K562 (cell line): ENCODE measurements around the gene TBC1D5. TPM values are rescaled to one million over a fixed set of nuclear protein-coding genes. Genes with fewer than 3 reads are reported as not detected.
A peak's percentile ranks its signal among the peaks of the same experiment; 100 is the strongest.

Experiments used
- ESRRB ChIP-seq: fragments of 250-450 bp; sonication (Bioruptor Pico); IDR thresholded peaks from 2 replicates; pipeline ENCODE4 v1.5.0; 2020; ENCODE audit warnings: mild to moderate bottlenecking, moderate library complexity, borderline replicate concordance
- HOXB6 ChIP-seq: fragments of 250-450 bp; sonication (Bioruptor Pico); IDR thresholded peaks from 2 replicates; pipeline ENCODE4 v1.5.1; 2022; ENCODE audit warnings: mild to moderate bottlenecking, borderline replicate concordance
- NFE2 ChIP-seq: IDR thresholded peaks from 2 replicates; pipeline ENCODE4 v1.6.1; 2014; ENCODE audit warnings: antibody characterized with exemption, low read depth
- NKRF ChIP-seq: fragments of 450-650 bp; IDR thresholded peaks from 2 replicates; pipeline ENCODE4 v1.6.1; 2016; ENCODE audit warnings: borderline replicate concordance
- PCBP1 ChIP-seq: fragments of 200-400 bp; formaldehyde crosslinking; IDR thresholded peaks from 2 replicates; pipeline ENCODE4 v1.6.1; 2018; ENCODE audit warnings: mild to moderate bottlenecking, low read depth, low read length; ENCODE audit not compliant: poor library complexity, severe bottlenecking
- SIN3A ChIP-seq, 2 experiments: fragments of 150-350 bp in 1 of 2; IDR thresholded peaks; 2 replicates each; pipeline ENCODE4 v1.6.1; 2011 to 2016; ENCODE audit warnings: borderline replicate concordance in 2 of 2, low read depth in 2 of 2, low read length in 2 of 2, mild to moderate bottlenecking in 2 of 2, moderate library complexity in 2 of 2; ENCODE audit not compliant: control insufficient read depth in 1 of 2
- SOX6 ChIP-seq: fragments of 450-650 bp; IDR thresholded peaks from 2 replicates; pipeline ENCODE4 v1.6.1; 2014; ENCODE audit warnings: mild to moderate bottlenecking
- TRIM28 ChIP-seq: fragments of 450-650 bp; IDR thresholded peaks from 2 replicates; pipeline ENCODE4 v1.6.1; 2017
- USF1 ChIP-seq: sonication (generic); formaldehyde crosslinking; IDR thresholded peaks from 2 replicates; pipeline ENCODE4 v1.9.0; 2022; ENCODE audit warnings: mild to moderate bottlenecking, missing genetic modification reagents
- ZEB2 ChIP-seq: fragments of 450-650 bp; IDR thresholded peaks from 2 replicates; pipeline ENCODE4 v1.6.1; 2016
- ZNF436 ChIP-seq: fragments of 250-450, 450-650 bp; sonication (Bioruptor Pico); formaldehyde crosslinking; IDR thresholded peaks from 2 replicates; pipeline ENCODE4 v1.7.0; 2020; ENCODE audit warnings: mild to moderate bottlenecking
- polyA plus RNA-seq, 8 experiments: library from polyadenylated mRNA; depleted of rRNA in 4 of 8; stranded (reverse) in 5 of 8; unstranded in 3 of 8; fragments of >200 nt; fragmentation: Nextera tagmentation in 2 of 8; fragmentation: Illumina TruSeq in 1 of 8; extraction: Ambion mirVana in 2 of 8; extraction: Trizol in 1 of 8; gene quantifications; 2 replicates each; pipeline versions ENCODE4 v1.2.1 to v1.2.3, GENCODE V29; 2011 to 2014; ENCODE audit warnings: inconsistent platforms in 1 of 8, missing spikeins in 1 of 8
- total RNA-seq, 7 experiments: library from RNA; depleted of rRNA in 6 of 7; stranded (reverse); fragments of >200 nt in 6 of 7; fragmentation: Illumina TruSeq in 2 of 7; extraction: Trizol in 2 of 7; gene quantifications; 2 replicates each; pipeline versions ENCODE4 v1.2.1 to v1.2.3, GENCODE V29; 2011 to 2021; ENCODE audit warnings: low replicate concordance in 1 of 7
- TF ChIP-seq, protein P1 (sequence below): IDR thresholded peaks from 2 replicates; pipeline ENCODE4 v1.6.1; 2012; ENCODE audit warnings: low read depth, low read length, improper control_type of control experiment, borderline replicate concordance

The TBC1D5 gene
- total and polyA plus RNA-seq, 9 of the 15 experiments (the other 6 are each of a cell fraction or from before 2014, with no cell fraction given), result 2.9 to 38.1 (median 25.6) TPM

- TF ChIP-seq, protein P1, sequence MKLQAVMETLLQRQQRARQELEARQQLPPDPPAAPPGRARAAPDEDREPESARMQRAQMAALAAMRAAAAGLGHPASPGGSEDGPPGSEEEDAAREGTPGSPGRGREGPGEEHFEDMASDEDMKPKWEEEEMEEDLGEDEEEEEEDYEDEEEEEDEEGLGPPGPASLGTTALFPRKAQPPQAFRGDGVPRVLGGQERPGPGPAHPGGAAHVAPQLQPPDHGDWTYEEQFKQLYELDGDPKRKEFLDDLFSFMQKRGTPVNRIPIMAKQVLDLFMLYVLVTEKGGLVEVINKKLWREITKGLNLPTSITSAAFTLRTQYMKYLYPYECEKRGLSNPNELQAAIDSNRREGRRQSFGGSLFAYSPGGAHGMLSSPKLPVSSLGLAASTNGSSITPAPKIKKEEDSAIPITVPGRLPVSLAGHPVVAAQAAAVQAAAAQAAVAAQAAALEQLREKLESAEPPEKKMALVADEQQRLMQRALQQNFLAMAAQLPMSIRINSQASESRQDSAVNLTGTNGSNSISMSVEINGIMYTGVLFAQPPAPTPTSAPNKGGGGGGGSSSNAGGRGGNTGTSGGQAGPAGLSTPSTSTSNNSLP, result no peak
- TF ChIP-seq ESRRB (CRISPR knock-in tag) (no peak), ZNF436 (CRISPR knock-in tag) (no peak), PCBP1 (no peak), HOXB6 (CRISPR knock-in tag) (no peak), USF1 (no peak), NKRF (no peak), ZEB2 (no peak), SOX6 (no peak), NFE2 (peak; percentile 70), TRIM28 (peak; percentile 86), SIN3A (IDR thresholded peaks at IDR 0.05; ENCODE audit: borderline replicate concordance in 2 of 2, control insufficient read depth in 1 of 2, low read depth in 2 of 2, low read length in 2 of 2) (no peak)
Measured at GRCh38 chr3:17634964-17635363, 107.5 kb downstream of the TBC1D5 start (continued).
